Activated CD4-positive, alpha-beta T cell treated with anti-CD3 and anti-CD28 coated beads, Interleukin-2, amount 50 U/mL, for 16 hours (primary cell): ENCODE measurements around the gene RNF213.

Source experiments
- DNase-seq: peaks from one replicate; pipeline ENCODE4 v3.0.0-alpha.2; 2020

Gene RNF213

DNA sequence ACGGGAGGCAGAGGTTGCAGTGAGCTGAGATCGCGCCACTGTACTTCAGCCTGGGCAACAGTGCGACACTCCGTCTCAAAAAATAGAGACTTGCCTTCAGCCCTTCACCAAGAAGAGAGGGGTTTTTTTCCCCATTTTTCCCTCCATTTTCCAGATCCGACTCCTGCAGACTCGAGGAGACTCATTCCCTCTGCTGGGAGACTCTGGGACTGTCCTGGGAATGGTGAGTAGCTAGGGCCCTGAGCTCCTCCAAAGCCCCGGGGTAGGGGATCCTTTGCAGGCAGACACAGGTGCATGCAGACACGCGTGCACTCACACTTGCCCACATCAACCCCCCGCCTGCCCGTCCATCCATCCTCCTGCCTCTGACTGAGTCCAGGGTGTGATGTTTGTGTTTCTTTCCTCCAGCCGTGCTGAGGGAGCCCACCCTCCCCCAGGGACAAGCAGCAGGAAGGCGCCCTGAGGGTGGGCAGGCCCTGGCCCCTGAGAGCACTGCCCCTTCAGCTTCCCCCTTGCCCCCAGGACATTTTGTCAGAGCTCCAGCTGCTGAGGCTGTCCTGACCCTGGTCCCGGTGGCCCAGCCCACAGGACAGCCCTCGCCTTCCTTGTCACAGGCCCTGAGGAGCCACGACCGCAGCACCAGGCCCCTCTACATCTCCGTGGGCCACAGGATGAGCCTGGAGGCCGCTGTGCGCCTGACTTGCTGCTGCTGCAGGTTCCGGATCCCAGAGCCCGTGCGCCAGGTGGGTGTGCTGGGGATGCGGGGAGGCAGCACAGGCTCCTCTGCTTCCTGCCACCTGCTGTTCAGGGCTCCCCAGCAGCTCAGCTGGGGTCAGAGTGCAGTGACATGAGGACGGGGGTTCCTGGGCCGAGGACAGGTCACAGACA, 164.5 kb downstream of the RNF213 start:
- no peak for DNase-seq

DNA sequence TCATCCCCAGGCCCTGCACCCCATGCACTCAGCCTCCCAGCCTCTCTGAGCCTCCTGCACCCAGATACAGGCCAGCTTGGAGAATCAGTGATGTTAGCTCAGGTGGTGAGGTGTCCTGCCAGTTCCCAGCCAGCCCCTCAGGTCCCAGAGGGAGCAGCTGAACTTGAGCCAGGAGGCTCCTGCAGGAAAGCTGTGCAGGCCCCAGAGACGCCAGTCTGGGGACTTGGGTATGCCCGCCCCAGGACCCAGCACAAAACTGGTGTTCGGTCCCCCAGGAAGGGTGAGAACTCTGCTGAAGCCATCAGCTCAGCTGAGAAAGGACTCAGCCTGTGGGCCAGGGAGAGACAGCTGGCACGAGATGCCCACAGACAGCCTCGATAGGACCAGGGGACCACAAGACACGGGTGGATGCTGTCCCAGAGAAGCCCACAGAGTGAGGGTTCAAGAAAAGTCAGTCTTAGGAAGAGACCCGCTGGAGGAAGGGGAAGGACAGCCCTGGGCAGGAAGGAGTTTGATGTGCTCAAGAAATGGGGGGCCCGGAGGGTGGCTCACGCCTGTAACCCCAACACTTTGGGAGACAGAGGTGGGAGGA, 165.3 kb downstream of the RNF213 start:
- DNase-seq = no peak

DNA sequence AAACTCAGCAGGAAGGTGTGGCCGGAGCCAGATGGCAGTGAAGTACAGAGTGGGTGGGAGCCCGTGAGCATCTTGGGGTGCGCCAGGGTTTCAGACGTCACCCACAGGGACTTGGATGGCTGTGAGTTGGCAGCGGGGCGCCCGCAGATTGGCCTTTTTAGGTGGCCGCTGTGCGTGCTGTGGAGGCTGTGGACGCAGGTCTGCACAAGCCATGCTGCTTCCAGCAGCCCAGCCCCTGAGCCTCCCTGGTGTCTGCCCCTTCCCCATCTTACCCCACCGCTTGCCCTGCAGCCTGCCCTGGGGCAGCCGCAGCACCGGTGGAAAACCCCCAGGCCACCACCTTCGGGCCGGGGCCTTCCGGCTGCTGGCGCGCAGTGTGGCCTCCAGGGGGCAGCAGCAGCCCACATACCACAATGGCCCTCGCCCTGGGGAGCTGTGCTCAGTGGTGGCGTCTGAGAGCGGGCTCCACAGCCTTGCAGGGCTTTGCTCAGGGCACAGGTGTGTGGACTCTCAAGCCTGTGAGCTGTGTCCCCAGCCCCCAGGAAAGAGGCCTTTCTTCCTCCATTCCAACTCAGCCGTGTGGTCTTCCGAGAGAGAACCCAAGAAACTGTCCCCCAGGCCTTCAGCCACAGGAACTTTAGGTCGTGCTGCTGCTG, 166.1 kb downstream of the RNF213 start:
- DNase-seq = peak; percentile 84

DNA sequence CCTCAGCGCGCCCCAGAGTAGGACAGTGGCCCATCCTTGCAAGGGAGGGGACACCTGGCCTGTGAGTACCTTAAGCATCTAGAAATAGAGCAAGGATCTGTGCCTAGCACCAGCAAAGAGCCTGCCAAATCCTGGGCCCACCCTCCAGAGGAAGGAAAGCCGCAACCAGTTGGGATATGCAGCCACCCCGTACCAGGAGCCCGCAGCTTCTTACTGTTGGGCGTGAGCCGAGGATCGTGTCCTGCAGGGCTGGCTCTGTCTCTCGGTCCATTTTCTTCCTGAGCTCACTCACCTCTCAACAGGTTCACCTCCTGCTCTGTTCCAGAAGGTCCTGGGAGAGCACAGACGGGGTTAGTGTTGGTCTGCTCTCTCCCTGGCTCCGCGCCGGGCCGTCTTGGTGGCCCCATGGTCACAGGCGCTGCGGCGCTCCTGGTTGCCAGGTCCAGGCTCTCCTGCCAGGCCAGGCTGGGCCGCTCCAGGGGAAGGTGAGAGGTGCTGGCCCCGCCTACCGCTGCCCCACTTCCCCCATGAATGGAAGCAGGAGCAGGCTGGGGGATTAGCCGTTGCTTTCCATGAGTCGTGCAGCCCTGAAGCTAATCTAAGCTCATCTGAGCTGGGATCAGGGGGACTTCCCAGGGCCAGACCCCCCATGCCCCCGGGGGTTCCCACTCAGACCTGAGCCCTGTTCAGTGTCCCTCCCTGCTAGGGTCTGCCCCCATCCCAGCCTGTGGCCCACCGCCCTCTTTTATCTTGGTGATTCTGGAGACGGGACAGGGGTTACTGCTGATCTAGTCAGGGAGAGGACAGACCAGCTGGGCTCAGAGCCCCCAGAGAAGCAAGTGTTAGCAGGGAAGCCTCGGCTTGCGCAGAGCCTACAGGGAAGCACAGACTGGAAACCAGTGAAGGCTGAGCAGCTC, 167.0 kb downstream of the RNF213 start:
- DNase-seq = no peak

DNA sequence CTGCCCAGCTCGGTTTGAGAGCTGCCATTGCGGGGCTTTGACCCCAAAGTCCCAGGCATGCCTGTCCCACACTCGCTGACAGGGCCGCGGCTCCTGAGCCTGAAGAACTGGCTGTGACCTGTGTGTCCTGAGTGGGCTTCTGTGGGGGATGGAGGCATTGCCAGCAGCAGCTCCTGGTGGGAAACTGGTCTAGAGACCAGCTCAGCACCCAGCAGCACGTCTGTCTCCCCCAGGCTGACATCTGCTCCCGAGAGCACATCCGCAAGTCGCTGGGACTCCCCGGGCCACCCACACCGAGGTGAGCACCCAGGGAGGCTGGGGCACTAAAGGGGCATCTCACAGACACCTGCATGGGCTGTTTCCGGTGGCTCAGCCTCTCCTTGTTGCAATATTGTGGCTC, 167.7 kb downstream of the RNF213 start:
- DNase-seq = no peak

DNA sequence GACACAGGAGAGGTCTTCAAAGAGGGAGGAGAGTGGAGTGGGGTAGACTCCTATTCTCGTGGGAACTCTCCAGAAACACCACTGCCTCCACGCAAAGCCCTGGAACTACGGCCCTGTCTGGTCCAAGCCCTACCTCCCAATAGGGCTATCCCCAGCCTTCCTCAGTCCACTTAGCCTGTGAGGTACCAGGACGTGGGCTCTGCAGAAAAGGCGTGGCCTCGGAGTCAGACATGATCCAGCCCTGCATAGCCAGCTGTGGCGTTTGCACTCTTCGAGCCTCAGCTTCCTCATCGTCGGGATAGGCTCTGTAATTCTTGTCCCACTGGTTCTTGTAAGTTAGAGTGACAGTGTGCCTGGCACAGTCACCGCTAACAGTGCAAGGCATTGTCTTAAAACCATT, 168.1 kb downstream of the RNF213 start:
- no peak for DNase-seq

DNA sequence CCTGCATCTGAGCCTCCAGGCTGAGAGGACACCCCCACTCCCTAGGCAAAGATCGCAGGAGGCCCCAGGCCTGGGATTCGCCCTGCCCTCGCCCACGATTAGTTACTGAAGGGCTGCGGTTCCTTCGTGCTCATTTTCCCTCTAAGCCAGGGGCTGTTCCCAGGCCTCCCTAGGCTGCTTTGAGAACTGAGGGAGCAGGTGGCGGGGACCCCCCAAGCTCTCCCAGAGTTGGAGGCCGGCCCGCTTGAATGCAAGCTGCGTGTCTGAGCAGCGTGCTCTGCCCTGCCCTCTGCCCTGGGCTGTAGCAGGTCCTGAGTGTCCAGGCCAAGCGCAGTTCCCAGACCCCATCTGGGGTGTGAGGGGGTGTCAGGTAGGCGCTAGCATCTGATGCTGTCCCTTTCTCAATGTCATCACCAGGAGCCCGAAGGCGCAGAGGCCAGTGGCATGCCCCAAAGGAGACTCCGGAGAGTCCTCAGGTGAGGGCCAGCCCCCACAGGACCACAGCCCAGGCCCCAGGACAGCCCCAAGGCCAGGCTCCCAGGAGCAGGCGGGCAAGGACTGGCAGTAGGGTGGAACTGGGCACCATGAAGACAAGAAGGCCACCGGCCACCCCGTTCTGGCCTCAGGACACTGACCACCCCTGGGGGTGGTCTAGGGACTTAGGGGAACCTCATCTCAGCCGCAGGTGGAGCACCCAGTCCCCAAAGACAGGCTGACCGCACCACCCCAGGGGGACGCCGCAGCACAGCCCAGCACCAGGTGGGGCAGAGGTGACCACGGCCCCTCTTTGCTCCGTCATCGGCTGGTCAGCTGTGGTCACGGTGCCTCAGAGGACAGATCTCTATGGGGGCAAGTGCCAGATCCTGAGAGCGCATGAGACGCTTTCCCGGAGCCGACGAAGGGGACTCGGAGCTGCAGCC, 169.0 kb downstream of the RNF213 start:
- DNase-seq = no peak

DNA sequence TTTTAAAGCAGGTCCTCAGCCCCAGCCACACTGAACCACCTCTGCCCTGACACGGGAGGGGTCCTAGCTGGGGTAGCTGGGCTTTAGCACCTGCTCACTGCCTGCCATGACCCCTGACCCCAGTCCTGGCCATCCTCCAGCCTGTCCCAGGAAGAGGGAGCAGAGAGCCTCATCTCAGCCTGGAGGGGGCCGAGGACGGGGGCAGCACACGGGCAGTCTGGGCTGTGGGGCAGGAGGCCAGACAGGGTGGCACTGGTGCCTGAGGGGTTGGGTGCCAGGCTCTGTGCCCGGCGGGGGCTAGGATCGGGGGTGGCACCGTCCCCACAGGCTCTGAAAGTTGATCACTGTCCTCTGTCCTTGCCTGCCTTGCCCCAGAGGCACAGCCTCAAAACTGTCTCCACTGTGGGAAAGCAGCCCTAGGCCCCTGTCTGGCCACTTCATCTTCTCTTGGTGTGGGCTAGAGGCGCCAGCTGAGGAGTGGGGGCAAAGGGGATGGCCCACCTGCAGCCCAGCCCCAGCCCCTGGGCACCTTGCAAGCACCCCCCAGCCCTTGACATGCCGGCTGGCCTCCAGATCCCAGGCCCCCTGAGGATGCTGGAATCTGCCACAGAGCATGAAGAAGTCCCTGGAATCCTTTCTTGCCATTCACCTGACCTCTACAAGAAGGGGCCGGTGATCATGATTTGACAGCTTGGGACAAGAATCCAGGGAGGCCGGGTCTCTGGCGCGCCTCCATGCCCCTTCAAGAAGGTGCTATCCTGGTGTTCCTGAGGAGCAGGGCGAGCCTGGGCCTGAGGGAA, 170.0 kb downstream of the RNF213 start:
- DNase-seq = no peak

DNA sequence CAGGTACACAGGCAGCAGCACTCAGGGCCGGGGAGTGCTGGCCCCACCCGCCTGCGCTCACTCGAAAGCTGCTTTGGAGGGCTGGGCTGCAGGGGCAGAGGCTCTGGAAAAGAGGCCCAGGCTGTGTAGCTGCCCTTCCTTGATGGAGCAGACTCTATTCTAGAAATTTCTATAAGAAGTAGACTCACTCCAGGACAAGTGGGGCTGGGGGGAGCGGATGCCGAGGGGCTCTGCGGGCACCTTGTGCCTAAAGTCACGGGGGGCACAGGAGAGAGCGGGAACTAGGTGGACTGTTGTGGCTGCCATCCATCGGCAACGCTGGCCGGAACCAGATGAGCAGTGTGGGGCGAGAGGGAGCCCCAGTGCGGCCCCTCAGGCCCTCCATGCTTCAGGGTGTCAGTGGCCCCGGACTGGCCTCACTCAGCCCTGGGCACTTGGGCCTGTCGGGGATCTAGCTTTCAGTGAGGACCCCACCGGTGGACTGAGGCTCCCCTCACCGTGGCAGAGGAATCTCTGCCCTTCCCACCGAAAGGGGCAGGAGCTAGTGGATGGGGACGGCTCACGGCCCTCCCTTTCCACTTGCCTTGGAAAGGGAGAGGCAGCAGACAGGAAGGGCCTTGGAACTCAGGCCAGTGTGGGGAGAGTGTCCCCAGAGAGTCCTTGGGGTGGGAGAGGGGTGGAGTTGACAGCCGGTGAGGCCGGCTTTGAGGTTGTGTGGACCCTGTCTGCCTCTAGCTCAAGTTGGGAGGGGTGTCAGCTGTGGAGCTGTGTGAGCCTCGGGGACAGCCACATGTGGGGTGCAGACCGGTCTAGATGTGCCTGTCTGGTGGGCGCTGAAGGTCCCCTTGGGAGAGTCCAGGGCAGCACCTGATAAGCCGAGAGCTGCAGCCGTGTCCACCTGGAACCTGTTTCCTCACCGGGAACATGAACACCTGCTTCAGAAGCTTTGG, 170.9 kb downstream of the RNF213 start:
- no peak for DNase-seq

DNA sequence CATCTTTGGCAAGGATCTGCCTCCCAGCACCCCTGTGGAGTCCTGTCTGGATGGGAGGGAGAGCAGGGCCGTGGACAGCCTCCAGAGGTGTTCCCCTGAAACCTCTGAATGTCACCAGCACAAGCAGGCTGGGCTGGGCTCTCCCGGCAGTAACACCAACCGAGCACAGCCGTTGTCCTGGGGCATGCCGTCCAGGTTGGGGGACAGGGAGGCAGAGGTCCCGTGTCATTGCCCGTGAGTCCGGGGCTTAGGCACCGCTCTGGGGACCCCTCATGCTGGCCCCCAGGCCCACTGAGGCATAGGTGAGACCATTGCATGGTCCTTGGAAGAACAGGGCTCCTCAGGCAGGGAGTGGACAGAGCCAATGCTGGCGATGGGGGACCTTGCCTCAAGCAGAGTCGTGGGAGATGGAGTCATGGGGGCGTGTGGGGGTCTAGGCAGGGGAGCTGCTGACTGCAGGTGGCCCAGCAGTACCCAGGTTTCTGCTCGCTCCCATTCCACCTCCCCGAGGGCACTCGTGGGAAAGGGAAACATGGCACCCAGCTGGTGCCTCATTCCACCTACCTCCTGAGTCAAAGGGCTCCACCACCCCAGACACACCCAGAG, 171.8 kb downstream of the RNF213 start:
- DNase-seq = no peak

DNA sequence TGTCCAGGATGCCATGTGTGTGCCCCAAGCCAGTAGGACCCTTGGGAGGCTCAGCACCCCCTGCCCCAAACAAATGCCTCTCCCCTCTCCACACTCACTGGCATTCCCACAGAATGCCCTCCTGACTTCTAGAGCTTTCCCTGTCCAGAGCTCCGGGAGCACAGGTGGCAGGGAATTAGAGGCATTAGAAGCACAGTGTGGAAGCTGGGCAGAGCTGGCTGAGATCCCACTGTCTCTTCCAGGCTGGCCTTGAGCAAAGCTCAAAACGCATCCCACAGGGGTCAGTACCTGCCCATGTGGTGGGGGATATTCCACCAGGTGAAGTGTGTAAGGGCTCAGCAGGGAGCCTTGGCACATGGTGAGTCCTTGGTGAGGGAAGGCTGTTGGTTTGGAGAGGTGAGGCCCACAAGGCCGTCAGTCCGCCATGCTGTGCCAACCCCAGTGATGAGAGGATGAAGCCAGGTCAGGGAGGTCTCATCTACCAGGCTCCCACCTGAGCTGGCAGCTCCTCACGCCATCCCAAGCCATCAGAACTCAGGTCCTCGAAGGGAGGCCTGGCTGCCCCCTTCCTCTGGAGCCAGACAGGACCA, 172.4 kb downstream of the RNF213 start:
- no peak for DNase-seq

DNA sequence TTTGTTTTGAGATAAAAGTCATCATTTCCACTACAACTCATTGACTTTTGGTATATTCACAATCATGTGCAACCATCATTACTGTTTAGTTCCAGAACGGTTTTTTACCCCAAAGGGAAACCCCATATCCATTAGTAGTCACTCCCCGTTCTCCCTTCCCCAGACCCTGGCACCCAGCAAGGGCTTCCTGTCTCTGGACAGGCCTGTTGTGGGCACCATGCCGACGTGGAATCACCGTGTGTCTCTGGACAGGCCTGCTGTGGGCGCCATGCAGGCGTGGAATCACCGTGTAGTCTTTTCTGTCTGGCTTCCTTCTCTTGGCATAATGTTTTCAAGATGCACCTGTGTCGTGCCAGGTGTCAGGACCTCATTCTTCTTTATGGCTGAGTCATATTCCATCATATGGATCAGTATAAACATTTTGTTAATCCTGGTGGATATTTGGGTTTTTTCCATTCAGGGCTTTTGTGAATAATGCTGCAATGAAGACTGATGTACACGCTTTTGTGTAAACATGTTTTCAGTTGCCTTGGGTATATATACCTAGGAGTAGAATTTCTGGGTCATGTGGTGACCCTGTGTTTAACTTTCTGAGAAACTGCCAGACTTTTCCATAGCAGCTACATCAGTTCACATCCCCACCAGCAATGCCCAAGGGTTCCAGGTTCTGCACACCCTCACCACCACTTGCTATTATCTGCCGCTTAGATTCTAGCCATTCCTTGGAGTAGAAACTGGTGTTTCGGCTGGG, 173.4 kb downstream of the RNF213 start:
- DNase-seq = no peak

DNA sequence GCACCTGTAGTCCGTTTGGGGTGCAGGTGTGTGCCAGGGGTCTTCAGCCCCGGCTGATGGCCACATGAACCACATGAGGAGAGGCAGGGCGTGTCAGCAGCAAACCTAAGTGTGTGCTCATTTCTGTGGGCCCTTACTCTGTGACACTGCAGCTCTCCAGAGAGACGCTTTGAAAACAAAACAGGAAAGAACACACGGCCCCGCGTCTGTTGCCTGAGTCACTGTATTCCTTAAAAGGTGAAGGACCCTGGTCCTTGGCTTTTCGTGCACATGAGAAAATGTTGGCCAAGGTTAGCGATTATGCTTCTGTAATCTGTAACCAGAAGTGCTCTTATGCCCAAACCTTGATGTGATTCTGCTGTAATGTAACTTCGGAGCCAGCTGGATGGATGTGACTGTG, 176.9 kb downstream of the RNF213 start:
- no peak for DNase-seq

DNA sequence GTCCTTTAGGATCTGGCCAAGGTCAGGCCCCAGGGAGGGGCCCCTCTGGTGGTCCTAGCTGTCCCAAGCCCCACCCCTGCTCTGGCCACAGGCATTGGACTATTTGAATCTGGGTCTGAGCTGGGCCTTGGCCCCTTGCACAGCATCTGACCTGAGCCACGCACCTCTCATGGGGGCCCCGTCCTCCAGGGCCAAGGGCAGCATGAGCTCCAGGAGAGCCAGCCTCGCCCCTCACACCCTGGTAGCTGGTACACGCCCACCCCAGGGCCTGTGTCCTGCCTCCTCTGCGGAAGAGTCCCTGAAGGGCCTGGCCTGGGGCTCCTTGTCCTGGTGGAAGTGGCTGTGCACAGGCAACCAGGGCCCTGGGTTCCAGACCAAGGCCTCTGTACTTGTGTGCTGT, 178.2 kb downstream of the RNF213 start:
- no peak for DNase-seq

DNA sequence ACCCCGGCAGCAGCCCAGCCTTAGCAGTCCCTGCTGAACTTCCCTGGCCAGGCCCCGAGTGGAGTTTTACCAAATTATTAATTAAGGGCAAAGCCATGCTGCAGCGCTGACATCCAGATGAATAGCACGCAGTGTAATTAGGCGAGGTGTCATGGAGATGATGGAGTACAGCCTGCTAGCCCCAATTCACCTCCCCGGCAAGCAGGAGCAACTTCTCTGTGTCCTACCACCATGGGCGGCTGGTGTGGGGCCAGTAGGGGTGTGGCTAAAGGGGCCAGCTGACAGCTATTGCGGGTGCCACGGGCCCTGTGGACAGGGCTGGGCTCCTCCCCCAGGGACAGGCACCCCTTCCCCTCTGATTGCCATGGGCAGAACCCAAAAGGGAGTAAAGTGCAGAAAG, 178.8 kb downstream of the RNF213 start:
- no peak for DNase-seq

DNA sequence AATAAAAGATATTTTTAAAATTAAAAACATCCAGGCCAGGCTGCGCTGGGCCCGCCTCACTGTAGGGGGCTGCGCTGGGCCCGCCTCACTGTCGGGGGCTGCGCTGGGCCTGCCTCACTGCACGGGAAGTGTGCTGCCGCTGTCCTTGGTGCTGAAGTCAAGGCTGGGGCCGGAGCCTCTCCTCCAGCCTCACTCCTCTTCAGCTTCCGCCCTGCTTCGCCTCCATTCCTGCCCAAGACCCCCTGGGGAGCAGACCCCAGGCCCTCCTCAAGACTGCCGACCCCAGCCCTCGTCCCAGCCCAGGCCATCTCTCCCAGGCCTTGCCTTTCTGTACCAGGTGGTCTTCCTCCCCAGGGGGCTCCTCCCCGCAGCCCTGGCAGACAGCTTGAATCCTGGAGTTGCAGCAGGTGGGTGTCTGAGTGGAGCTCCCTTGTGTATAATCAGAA, 180.5 kb downstream of the RNF213 start:
- peak; percentile 21 for DNase-seq

DNA sequence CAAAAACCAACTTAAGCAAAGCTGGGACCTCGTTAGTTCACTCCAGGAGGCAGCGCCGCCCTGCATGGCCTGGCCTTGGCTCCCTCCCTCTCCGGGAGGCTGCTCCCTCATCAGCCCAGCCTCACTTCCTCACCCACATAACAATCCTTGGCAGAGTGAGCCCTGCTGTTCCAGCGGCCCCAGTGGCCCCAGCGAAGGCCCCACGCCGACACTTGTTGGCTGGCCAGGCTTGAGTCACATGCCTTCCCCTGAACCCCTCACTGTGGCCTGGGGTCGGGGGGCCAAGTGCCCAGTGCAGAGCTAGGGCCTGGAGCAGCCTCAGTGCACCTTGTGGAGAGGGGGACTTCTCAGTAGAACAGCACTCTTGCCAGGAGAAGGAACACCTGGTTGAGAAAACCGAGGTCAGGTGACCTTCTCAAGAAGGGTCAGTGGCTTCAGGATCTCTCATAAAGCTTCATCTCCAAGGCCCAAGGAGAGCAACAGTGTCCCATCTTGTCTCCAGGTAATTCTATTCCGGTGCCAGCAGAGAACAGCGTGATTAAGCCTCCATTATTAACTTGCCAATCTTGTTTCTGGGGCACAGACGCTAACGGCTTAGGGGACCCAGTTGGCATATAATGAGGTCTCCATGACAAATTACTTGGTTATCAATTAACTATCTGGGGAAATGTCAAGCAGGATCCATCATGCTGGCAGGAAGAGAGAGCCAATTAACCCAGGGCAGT, 181.1 kb downstream of the RNF213 start:
- no peak for DNase-seq

DNA sequence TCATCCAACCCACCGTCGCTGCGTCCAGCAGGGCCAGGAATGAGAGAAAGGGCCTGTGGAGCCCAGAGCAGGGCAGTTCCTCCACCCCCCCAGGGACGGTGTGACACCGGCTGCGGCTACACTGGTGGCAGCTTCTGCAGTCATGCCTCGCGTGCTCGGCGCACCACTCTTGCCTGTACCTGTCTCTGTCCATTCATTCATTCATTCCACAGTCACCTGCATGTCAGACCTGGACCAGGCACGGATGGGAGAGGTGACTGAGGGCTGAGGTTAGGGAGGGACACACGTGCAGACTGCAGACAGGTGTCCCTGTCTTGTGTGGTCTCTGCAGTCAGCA, 181.6 kb downstream of the RNF213 start:
- no peak for DNase-seq
